Nucleus accumbens (tissue), 56 donors: Measurements from ENCODE around the gene CHIC1.
A peak's percentile ranks its signal among the peaks of the same experiment; 100 is the strongest.
"Not testable (repeated sequence)": the region's sequence is repeated elsewhere in the genome, so short reads cannot be mapped to it uniquely, and the experiment has no call there.

Experiments used
- DNase-seq, 56 donors: peaks; one replicate each; lab custom pipeline; 2025; lab: John Stamatoyannopoulos, UW

The CHIC1 gene

DNA sequence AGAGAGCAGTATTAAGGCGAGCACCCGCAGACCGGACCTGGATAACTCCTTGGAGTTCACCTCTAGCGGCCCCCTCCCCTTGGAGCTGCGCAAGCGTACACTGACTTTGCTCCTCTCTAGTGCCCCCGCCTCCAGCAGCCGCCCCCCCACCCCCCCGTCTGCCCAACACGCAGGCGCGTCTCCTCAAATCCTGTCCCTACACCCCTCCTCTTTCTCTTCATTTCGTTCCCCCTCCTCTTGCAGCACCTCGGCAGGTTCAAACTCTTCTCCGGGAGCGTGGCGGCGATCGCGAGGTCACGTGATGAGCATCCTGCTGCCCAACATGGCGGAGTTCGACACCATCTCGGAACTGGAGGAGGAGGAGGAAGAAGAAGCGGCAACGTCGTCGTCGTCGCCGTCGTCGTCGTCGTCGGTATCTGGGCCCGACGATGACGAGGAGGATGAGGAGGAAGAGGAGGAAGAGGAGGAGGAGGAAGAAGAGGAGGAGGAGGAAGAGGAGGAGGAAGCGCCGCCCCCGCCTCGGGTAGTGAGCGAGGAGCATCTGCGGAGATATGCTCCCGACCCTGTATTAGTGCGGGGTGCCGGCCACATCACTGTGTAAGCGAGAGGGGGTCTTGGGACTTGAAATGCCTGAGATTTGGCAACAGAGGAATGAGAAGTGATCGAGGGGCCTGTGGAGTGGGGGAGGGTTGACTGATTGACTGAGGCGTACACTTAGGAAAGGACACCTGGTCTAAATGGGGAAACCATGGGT is at the start of gene CHIC1:
Gene CHIC1, plus strand, starts transcription at position 214 of the 754 bp plus-strand sequence. Its CDS starts 88 bp downstream, at position 302.
- DNase-seq: peak; percentile 2 to 89 (median 56)

DNA sequence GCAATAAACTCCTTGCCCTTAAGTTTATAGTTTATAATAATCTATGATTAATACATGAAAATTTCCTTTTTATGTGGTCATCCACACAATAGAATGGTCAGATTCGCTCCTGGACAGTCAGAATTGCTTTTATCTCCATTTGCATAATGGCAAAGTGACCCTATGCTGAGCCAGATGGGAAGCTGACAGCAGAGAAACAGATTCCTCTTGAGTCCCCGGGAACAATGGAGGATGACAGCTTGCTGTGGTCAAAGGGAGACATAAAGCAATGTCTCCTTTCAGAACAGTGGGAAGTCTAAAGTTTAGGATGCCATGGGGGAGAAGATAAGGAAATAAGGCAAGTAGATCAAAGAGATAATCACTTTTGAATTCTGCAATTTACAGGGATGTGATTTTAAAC is 40.2 kb upstream of the CHIC1 start:
- not testable (repeated sequence) for DNase-seq

DNA sequence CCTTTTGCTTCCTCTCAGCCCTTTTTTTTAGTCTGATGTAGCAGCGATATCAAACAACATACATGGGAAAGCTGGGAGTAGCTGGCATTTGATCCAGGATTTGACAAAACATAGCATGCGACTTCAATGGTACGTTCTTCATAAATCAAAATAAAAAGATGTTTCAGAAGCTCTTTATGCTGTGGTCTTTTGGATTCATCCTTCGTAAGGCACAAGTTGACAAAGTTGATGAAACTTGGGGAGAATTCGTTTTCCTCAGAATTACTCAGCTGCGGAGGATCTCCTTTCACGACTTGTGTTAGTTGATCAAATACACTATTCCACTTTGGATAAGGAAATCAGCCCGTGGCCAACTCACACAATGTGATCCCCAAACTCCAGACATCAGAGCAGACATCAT is 38.1 kb upstream of the CHIC1 start:
- DNase-seq: no peak

DNA sequence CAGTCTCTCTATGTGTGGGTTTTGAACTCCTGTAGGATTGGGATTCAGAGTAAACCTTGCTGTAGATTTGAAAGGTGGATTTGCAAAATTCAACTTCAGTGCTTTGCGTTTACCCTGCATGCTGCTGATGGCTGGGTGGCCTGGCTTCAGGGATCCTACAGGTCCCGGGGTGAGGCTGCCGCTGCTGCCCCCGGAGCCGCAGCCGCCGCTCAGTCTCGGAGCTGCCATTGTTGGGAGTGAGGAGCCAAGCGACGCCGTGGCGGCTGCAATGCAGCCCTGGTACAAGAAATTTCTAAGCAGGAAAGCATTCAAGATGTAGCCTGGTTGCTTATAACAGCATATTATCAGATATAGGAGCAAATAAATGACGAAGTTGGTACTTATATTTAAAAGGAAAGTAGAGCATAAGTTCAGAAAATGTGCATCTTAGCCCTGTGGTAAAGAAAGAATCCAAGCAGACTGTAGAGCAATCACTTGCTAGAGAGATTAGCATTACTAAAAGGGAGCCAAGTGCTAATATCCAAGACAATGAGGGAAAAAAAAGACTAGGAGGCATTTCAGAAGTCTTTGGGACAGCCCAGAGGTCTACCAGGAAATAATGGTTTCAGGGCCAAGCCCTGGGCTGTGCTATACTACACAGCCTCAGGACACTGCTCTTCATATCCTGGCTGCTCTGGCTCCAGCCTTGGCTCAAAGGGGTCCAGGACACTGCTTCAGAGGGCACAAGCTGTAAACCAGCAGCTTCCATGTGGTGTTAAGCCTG is 36.9 kb upstream of the CHIC1 start:
- no peak for DNase-seq

DNA sequence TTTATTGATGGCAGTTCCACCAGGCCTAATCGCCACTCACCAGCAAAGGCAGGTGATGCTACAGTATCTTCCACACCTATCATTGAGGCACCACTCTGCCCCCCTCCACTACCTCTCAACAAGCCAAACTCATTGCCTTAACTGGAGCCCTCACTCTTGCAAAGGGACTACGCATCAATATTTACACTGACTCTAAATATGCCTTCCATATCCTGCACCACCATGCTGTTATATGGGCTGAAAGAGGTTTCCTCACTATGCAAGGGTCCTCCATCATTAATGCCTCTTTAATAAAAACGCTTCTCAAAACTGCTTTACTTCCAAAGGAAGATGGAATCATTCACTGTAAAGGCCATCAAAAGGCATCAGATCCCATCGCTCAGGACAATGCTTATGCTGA is 31.3 kb upstream of the CHIC1 start:
- not testable (repeated sequence) for DNase-seq

DNA sequence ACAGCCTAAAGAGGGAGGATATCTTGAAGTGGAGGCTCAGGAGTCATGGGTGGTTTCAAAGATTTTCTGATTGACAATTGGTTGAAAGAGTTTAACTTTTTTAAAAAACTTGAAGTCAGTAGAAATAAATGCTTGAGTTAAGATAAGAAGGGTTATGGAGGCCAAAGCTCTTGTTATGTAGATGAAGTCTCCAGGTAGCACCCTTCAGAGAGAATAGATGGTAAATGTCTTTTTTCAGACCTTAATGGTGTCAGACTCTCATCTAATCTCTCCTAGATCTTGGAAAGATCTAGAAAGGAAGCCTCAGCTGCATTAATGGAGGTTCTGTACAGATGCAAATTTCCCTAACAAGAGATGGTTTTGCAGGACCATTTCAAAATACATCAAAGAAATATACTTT is 6.8 kb upstream of the CHIC1 start:
- no peak for DNase-seq

DNA sequence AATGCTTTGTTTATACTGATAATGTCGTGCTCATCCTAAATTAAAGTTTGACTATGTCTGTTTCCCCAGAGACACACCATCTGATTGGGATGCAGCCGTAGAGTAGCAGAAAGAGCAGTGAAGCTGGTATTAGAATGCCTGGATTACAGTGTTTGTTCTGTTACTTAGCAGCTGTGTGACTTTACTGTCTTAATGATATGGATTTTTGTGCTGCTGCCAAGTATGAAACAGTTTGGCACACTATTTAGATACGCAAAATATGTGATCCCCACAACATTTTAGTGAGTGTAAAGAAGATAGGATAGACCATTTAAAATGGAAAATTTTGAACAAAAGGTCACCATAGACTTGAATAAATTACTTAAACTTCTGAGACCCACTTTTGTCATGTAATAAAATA is 1.2 kb upstream of the CHIC1 start:
- DNase-seq: no peak

DNA sequence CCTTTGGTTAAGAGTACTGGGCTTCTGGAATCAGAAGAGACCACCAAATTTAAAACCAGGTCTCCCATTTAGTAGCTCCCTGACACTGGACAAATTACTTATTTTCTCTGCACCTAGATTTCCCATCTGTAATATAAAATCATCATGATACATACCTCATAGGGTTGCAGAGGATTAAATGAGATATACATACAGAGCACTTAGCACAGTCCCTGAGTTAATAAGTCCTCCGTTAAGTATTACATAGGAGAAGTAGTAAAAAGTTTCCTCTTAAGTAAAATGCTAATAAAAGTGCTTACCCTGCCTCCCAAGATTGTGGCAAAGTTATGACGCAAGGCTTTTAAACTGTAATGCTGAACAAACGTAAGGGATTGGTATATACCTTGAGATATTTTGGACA is 539 bp upstream of the CHIC1 start:
- no peak for DNase-seq

DNA sequence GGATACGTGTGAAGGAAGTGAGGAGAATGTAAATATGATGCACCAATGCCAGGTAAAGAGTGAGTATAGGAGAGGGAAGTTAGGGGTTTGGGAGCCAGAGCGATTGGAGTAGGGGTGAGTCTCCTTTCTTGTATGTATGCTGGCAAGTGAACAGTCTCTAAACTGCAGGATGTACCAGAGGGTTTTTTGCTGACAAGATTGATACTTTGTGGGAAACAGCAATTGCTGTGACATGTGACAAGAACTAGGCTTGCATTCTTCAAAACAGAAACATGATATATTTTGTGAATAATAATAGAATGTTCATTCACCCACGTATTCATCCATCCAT is 706 bp downstream of the CHIC1 start:
- peak in 4 of 56 donors; percentile 2 to 38 (median 24) for DNase-seq

DNA sequence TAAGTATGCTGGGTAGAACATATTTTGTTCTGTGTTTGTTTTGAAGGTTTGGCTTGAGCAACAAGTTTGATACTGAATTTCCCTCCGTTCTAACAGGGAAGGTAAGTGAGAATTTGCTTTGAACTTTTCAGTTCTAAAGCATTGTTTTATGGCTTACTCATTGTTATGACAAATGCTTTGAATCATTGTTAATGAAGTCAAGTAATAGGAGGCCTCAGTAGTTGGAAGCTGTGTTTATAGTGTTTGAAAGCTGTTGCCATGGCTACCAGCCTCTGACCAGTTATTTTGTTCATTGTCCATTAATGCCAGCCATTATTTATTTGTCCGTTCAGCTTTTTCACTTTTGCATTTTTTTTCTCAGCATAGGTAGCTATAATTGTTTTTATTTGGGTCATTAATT is 14.4 kb downstream of the CHIC1 start:
- peak in 2 of 56 donors; percentile 0 to 4 for DNase-seq

DNA sequence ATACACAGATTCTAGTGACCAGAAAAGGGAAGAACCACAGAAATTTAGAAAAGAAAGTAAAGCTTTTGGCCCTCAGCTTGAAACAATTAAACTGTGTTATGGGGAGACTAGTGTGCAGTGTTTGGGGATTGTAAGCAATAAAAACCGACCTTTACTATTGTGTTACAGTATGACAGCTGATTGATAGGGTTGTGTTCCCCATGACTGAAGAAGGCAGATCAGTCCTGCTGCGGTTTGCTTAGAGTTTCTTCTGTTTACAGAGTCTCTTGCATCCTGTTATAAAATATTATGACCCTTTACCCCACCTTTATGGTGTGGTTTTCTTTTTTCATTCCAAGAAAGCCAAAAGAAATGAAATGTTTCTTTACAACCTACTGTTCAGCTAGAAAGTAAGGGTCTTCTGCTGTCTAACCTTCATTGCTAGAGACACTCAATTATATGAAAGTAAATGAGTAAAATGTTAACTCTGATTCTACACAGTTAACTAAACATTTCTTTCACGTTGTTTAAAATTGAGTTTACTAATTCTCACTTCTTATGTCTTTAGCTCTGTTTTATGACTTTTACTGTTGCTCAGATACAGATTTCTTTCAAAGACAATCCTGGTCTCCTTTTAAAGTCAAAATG is 18.1 kb downstream of the CHIC1 start:
- DNase-seq: no peak

DNA sequence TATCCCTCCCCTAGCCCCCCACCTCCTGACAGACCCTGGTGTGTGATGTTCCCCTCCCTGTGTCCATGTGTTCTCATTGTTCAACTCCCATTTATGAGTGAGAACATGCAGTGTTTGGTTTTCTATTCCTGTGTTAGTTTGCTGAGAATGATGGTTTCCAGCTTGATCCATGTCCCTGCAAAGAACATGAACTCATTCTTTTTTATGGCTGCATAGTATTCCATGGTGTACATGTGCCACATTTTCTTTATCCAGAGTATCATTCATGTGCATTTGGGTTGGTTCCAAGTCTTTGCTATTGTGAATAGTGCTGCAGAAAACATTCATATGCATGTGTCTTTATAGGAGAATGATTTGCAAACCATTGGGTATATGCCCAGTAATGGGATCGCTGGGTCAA is 34.8 kb downstream of the CHIC1 start:
- not testable (repeated sequence) for DNase-seq

DNA sequence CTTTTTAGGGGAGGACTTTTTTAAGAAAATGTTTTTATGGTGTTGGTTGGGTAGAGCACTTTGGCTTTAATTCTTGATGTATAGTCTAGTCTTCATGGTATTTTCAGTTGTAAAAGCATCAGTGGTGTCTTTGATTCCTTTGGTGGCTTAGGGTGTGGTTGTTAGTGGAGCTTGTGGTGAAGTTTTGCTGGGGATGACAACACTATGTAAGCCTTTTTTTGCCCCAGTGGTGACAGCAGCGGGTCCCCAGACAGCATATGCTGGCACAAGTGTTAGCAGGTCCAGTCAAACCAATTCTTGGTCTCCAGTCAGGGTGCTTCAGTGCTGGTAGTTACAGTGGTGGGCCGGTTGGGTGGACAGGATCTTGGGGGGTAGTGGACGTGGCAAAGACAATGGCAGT is 52.0 kb downstream of the CHIC1 start:
- DNase-seq: no peak

DNA sequence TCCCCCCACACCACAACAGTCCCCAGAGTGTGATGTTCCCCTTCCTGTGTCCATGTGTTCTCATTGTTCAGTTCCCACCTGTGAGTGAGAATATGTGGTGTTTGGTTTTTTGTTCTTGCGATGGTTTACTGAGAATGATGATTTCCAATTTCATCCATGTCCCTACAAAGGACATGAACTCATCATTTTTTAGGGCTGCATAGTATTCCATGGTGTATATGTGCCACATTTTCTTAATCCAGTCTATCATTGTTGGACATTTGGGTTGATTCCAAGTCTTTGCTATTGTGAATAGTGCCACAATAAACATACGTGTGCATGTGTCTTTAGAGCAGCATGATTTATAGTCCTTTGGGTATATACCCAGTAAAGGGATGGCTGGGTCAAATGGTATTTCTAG is 78.7 kb downstream of the CHIC1 start:
- not testable (repeated sequence) for DNase-seq

DNA sequence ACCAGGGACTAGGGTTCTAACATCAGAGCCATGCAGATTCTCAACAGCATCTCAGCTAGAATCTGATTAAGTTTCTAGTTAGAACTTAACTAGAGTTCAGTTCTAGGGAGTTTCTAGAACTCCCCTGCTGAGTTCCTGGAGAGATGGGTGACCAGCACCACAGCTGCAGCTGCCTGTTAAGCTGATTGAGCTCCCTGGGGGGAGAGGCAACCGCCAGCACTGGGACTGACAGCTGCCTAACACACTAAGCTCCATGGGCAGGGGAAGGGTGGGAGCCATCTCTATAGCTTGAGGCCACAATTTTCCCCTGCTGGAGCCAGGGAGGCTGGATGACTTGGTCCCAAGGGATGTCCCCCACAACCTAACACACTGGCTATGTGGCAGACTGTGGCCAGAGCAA is 84.2 kb downstream of the CHIC1 start:
- no peak for DNase-seq

DNA sequence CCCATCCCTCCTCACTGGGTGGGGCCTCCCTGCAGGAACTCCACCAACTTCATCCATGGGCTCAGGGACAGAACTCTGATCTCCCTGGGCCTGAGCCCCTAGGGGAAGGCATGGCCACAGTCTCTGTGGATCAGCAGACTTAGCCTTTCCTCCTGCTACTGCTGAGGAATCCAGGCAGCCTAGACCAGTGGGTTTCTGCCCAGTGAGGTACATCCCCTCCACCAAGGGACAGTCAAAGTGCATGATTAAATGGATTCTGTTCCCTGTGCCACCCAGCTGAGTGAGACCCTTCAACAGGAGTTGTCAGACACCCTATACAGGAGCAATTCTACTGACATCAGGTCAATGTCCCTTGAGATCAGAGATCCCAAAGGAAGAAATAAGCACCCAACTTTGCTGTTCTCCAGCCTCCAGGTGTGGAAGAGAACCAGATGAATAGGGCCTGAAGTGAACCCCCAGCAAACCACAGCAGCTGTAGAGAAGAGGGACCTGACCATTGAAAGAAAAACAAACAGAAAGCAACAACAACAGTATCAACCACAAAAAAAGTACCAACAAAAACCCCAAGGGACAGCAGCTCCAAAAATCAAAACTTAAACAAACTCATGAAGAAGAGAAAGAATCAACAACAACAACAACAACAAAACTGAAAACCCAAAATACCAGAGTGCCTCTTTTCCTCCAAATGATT is 84.8 kb downstream of the CHIC1 start:
- DNase-seq: no peak

DNA sequence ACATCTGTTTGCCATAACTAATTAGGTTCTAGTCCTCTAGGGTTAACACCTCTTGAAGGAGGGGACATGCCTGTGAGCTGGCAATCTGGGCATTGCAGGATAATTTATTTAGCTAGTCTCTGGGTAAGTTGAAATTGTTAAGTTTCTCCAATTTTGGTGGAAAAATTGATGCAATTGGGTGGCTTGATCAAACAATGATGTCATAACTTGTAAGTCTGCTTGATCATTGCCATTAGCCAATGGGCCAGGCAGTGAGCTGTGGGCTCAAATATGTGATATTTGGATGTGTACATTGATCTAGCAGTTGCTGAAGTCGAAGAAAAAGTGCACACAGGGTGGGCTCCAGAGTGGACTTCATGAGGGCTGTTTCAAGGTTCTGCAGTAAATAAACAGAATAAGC is 98.3 kb downstream of the CHIC1 start:
- not testable (repeated sequence) for DNase-seq

DNA sequence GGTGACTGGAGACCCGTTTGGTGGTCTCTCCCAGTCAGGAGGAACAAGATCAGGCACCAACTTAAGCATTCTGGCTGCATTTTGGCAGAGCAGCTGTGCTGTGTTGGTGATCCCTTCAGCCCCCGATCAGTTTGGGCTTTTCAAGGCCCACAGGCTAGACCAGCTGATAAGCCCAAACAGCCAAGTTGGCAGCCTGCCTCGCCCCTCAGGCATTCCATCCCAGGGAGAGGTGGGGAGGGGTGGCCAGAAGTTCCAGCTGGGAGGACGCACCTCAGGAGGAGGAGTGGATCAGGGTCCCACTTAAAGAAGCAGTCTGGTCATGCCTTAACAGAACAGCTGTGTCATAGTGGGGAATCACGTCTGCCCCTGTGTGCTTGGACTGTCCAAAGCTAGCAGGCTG is 105.8 kb downstream of the CHIC1 start:
- DNase-seq: no peak

DNA sequence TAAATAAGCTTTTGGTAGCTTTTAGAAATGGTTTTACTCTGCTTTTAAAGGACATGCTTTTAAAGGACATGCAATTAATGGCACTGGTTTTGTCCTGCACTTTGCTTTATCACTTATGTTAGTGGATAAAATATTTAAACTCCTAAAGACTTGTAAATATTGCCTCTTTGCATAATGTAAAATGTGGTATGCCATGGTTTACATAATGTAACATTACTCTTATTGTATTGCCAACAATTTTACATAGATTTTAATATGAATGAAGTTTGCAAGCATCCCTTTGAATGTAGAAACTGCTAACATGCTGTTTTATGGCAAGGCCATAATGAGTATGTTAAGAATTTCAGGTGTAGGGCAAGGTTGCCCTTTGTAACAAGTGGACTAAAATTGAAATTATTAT is 118.4 kb downstream of the CHIC1 start:
- no peak for DNase-seq

DNA sequence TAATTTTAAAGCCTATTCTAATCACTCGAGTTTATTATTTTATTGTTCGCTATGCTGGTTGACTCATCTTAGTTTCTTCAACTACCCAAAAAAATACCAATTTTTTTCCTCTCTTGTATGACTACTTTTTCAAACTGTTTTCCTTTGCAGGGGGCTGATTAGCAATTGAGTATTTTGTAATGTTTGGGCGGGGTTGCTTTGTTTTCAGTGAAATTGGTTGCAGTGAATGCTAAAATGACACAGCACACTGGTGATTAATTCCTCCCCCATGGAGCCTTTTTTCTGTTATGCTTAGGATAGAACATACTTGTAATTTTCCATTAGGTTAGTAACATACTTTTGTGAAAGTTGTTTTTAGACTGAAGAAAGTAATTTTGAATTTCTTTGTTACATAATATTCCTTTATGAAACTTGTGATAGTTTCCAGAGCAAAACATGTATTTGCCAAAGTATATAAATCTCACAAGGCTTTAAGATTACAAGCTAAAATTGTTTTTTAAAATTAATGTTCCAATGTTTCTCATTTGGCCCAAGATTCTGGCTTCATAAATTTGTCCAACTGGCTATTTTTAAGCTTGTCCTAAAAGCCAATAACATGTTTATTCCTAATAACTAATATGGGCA is 120.4 kb downstream of the CHIC1 start:
- DNase-seq: no peak

DNA sequence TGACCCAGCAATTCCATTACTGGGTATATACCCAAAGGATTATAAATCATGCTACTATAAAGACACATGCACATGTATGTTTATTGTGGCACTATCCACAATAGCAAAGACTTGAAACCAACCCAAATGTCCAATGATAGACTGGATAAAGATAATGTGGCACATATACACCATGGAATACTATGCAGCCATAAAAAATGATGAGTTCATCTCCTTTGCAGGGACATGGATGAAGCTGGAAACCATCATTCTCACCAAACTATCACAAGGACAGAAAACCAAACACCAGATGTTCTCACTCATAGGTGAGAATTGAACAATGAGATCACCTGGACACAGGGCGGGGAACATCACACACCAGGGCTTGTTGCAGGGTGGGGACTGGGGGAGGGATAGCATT is 144.0 kb downstream of the CHIC1 start:
- not testable (repeated sequence) for DNase-seq
